Hippocampal formation (tissue), 2 donors: ENCODE results near the gene MUSK.

ENCODE experiments used
- DNase-seq, 2 donors: peaks; one replicate each; lab custom pipeline; 2025; lab: John Stamatoyannopoulos, UW

The MUSK gene

GRCh38 chr9:110668570-110669167, at the start of gene MUSK:
Gene MUSK (plus strand): TSS chr9:110668791. CDS start chr9:110668905, 114 bp downstream.
- DNase-seq: no peak

GRCh38 chr9:110619831-110620230, 48.8 kb upstream of the MUSK start:
- no peak for DNase-seq

- no peak for DNase-seq
These were observed 47.9 kb upstream of the MUSK start for GRCh38 chr9:110620726-110621125.

GRCh38 chr9:110622368-110622767, 46.2 kb upstream of the MUSK start:
- no peak for DNase-seq

- peak in 1 of 2 donors; percentile 46 for DNase-seq
These were observed 45.0 kb upstream of the MUSK start for GRCh38 chr9:110623462-110624025.

- DNase-seq: no peak
These were observed 42.3 kb upstream of the MUSK start for GRCh38 chr9:110626101-110626829.

- no peak for DNase-seq
These were observed 33.0 kb upstream of the MUSK start for GRCh38 chr9:110635589-110635988.

GRCh38 chr9:110638381-110638954, 30.1 kb upstream of the MUSK start:
- DNase-seq: no peak

- no peak for DNase-seq
These were observed 27.9 kb upstream of the MUSK start for GRCh38 chr9:110640736-110641135.

- DNase-seq: no peak
These were observed 27.3 kb upstream of the MUSK start for GRCh38 chr9:110641293-110641692.

GRCh38 chr9:110648696-110649095, 19.9 kb upstream of the MUSK start:
- DNase-seq: no peak

GRCh38 chr9:110650261-110650660, 18.3 kb upstream of the MUSK start:
- no peak for DNase-seq

GRCh38 chr9:110650991-110651411, 17.6 kb upstream of the MUSK start:
- peak; percentile 33 to 72 for DNase-seq

- DNase-seq: no peak
These were observed 12.6 kb upstream of the MUSK start for GRCh38 chr9:110655754-110656641.

GRCh38 chr9:110659891-110660541, 8.6 kb upstream of the MUSK start:
- DNase-seq: no peak

- no peak for DNase-seq
These were observed 842 bp downstream of the MUSK start for GRCh38 chr9:110669433-110669832.

- no peak for DNase-seq
These were observed 3.3 kb downstream of the MUSK start for GRCh38 chr9:110671849-110672248.

- no peak for DNase-seq
These were observed 4.4 kb downstream of the MUSK start for GRCh38 chr9:110672873-110673510.

GRCh38 chr9:110687497-110687896, 18.9 kb downstream of the MUSK start:
- DNase-seq: no peak

GRCh38 chr9:110688329-110688728, 19.7 kb downstream of the MUSK start:
- no peak for DNase-seq

GRCh38 chr9:110691002-110691549, 22.5 kb downstream of the MUSK start:
- no peak for DNase-seq
